HG03066 (cell line): ENCODE measurements around the gene RNF10.
"Not testable (repeated sequence)": the region's sequence is repeated elsewhere in the genome, so short reads cannot be mapped to it uniquely, and the experiment has no call there.

Source experiments
- ATAC-seq: cut with Tn5 transposase; IDR thresholded peaks from one replicate; pipeline ENCODE4 v1.9.1; 2021; ENCODE audit warnings: low read depth; ENCODE audit not compliant: unreplicated experiment

RNF10 gene

GRCh38 chr12:120522568-120522967 lies 11.6 kb upstream of the RNF10 start:
- no peak for ATAC-seq

GRCh38 chr12:120528861-120529525 lies 5.2 kb upstream of the RNF10 start, which contains the start of gene COQ5:
TSS of gene COQ5 (minus strand) at chr12:120529158. CDS start at chr12:120529141, 17 bp downstream.
- ATAC-seq: peak; percentile 72

GRCh38 chr12:120529641-120530417 lies 4.3 kb upstream of the RNF10 start:
- ATAC-seq: no peak

- ATAC-seq: not testable (repeated sequence)
Measured at GRCh38 chr12:120530418-120530761, 3.8 kb upstream of the RNF10 start.

GRCh38 chr12:120532701-120533238 lies 1.4 kb upstream of the RNF10 start:
- no peak for ATAC-seq

GRCh38 chr12:120534703-120535655 lies 823 bp downstream of the RNF10 start:
- peak; percentile 33 for ATAC-seq

GRCh38 chr12:120536064-120536791 lies 2.1 kb downstream of the RNF10 start:
- no peak for ATAC-seq

GRCh38 chr12:120537856-120538220 lies 3.7 kb downstream of the RNF10 start:
- ATAC-seq: no peak

GRCh38 chr12:120538281-120539156 lies 4.4 kb downstream of the RNF10 start:
- ATAC-seq: no peak

- ATAC-seq: no peak
Measured at GRCh38 chr12:120539303-120539702, 5.1 kb downstream of the RNF10 start.

- no peak for ATAC-seq
Measured at GRCh38 chr12:120540445-120540844, 6.3 kb downstream of the RNF10 start.

- ATAC-seq: no peak
Measured at GRCh38 chr12:120542166-120542565, 8.0 kb downstream of the RNF10 start.

GRCh38 chr12:120544691-120545090 lies 10.5 kb downstream of the RNF10 start:
- ATAC-seq: no peak

- no peak for ATAC-seq
Measured at GRCh38 chr12:120546050-120546386, 11.9 kb downstream of the RNF10 start.

- ATAC-seq: no peak
Measured at GRCh38 chr12:120554678-120555077, 20.5 kb downstream of the RNF10 start.

GRCh38 chr12:120557589-120557988 lies 23.4 kb downstream of the RNF10 start:
- no peak for ATAC-seq

- ATAC-seq: no peak
Measured at GRCh38 chr12:120562906-120563305, 28.8 kb downstream of the RNF10 start.

GRCh38 chr12:120563495-120563894 lies 29.3 kb downstream of the RNF10 start:
- no peak for ATAC-seq

GRCh38 chr12:120571299-120571698 lies 37.1 kb downstream of the RNF10 start:
- no peak for ATAC-seq
